Activated CD8-positive, alpha-beta T cell treated with anti-CD3 and anti-CD28 coated beads for 36 hours (primary cell): ENCODE results near the gene ADAMTS2. TPM values are rescaled to one million over a fixed set of nuclear protein-coding genes. Genes with fewer than 3 reads are reported as not detected.

ENCODE experiments used
- ATAC-seq: fragments of 200-7000 bp; cut with Tn5 transposase; one replicate; pipeline ENCODE4 v1.10.0; 2021; ENCODE audit warnings: mild to moderate bottlenecking, moderate library complexity
- CTCF ChIA-PET: fragments of 350-600 bp; sonication (Branson Sonifier 250); formaldehyde crosslinking; loops from one replicate; lab custom pipeline; 2021; ENCODE audit warnings: antibody characterized with exemption; lab: Charles Lee
- POLR2A ChIA-PET: fragments of 350-600 bp; sonication (Branson Sonifier 250); formaldehyde crosslinking; loops from one replicate; lab custom pipeline; 2021; ENCODE audit warnings: antibody characterized with exemption; lab: Charles Lee
- DNase-seq: peaks from one replicate; pipeline ENCODE4 v3.0.0-alpha.2; 2020
- H3K27ac Mint-ChIP-seq: one replicate; pipeline ENCODE4 v1.8.0; 2021; ENCODE audit warnings: mild to moderate bottlenecking, mixed read lengths
- H3K27me3 Mint-ChIP-seq: one replicate; pipeline ENCODE4 v1.8.0; 2021; ENCODE audit warnings: mixed read lengths
- H3K36me3 Mint-ChIP-seq: one replicate; pipeline ENCODE4 v1.8.0; 2021; ENCODE audit warnings: low read depth, mixed read lengths
- H3K4me1 Mint-ChIP-seq: one replicate; pipeline ENCODE4 v1.8.0; 2021; ENCODE audit warnings: low read depth, mixed read lengths
- H3K4me3 Mint-ChIP-seq: one replicate; pipeline ENCODE4 v1.8.0; 2021; ENCODE audit warnings: mild to moderate bottlenecking, moderate library complexity, mixed read lengths
- H3K9me3 Mint-ChIP-seq: one replicate; pipeline ENCODE4 v1.8.0; 2021; ENCODE audit warnings: mixed read lengths
- intact Hi-C: fragments of 100-400 bp; cut with micrococcal nuclease; formaldehyde crosslinking; loops from one replicate; pipeline ENCODE4 v1.10.0; 2022
- total RNA-seq, 2 experiments: library from RNA; stranded (reverse); gene quantifications; one replicate each; pipeline ENCODE4 v1.2.3, GENCODE V29; 2021
- TF ChIP-seq, protein P1 (sequence below): fragments of 200-600 bp; IDR thresholded peaks from one replicate; pipeline ENCODE4 v1.8.0; 2022; ENCODE audit warnings: antibody characterized with exemption, mild to moderate bottlenecking

The ADAMTS2 gene
- total RNA-seq, 2 experiments from 2014 or later = not detected

DNA sequence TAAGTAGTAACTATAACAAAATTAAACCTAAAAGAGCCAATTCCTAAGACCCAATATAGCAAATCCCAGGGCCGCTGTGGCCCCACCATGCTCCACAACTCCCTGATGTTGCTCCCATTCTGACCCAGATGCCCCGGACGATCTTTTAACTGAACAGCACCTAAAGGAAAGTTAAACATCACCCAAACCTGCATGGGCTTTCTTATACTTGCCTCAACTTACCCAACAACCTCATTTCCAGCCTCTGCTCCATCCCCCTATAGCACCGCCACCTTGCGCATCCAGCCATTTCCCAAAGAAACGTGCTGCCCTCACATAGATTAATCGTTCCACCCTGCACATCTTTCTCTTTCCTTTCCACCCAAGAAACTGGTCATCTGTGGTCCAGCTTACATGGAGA lies 230.5 kb downstream of the ADAMTS2 start:
- no peak for ATAC-seq
- Mint-ChIP-seq H3K4me1 (no peaks in the 10 kb centered on the region), H3K9me3 (peaks cover 29% of the 10 kb centered on the region), H3K27me3 (no peaks in the 10 kb centered on the region), H3K36me3 (no peaks in the 10 kb centered on the region), H3K4me3 (no peak overlapping the region), H3K27ac (no peak overlapping the region)
- POLR2A ChIA-PET = interaction anchor here (0.6 kb wide), 1 partner anchor 178 kb away, joined by 3 read pairs; no protein-coding TSS in a partner anchor
- CTCF ChIA-PET = no interaction called here
- intact Hi-C loops = no loop called here
- TF ChIP-seq, protein P1, sequence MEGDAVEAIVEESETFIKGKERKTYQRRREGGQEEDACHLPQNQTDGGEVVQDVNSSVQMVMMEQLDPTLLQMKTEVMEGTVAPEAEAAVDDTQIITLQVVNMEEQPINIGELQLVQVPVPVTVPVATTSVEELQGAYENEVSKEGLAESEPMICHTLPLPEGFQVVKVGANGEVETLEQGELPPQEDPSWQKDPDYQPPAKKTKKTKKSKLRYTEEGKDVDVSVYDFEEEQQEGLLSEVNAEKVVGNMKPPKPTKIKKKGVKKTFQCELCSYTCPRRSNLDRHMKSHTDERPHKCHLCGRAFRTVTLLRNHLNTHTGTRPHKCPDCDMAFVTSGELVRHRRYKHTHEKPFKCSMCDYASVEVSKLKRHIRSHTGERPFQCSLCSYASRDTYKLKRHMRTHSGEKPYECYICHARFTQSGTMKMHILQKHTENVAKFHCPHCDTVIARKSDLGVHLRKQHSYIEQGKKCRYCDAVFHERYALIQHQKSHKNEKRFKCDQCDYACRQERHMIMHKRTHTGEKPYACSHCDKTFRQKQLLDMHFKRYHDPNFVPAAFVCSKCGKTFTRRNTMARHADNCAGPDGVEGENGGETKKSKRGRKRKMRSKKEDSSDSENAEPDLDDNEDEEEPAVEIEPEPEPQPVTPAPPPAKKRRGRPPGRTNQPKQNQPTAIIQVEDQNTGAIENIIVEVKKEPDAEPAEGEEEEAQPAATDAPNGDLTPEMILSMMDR = no peak
- no peak for DNase-seq

DNA sequence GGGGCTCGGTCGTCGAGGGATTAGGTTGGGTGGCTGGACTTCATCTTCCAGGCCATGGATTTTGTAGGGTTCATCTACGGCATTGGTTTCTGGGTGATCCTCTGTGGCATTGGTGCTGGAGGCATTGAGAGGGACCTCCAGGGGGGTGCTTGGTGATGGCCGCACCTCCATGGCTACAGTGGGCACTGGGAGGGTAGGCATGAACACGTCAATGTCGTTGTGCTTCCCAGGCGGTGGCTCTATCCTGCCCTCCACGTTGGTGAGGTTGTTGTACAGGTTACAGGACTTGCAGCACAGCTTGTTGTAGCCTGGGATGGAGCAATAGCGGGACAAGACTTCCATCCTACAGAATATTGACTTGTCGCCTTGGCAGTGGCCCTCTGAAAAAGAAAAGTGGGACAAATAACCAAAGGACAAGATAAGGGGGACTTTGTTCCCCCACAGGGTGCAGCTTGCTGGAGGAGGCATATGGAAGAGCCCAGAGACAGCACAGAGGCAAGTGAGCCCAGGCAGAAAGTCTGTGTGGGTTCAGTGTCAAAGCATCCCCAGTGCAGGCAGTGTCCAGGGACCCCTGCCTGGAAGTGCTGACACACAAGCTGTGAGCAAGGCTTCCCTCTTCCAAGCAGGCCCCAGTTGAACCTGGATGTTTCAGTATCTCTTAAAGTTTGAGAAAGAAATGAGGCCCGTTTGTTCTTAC lies 231.2 kb downstream of the ADAMTS2 start:
- Mint-ChIP-seq H3K9me3 (peaks cover 33% of the 10 kb centered on the region), H3K36me3 (no peaks in the 10 kb centered on the region), H3K27ac (no peak overlapping the region), H3K4me1 (no peaks in the 10 kb centered on the region), H3K27me3 (no peaks in the 10 kb centered on the region), H3K4me3 (no peak overlapping the region)
- ATAC-seq = no peak
- no peak for DNase-seq
- intact Hi-C loops = no loop called here
- ChIA-PET POLR2A (no interaction called here), CTCF (no interaction called here)
- TF ChIP-seq, protein P1 = no peak

DNA sequence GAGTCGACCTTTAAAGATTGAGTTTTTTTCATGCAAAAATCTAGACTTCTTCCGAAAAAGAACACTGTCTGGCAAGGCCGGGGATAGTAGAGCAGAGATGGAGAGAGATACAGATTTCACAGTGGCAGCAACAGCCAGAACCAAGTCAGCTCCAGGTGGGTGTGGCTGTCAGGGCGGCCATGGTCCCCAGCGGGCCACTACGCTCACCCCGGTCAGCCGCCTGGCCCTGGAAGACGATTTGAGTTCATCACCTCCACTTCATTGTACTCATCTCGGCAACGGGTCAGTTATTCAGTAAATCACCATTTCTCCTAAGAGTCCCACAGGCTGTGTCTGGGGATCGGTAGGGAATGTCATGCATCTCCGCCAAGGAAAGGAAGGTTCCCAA lies 232.1 kb downstream of the ADAMTS2 start:
- TF ChIP-seq, protein P1 = no peak
- H3K27me3 Mint-ChIP-seq = no peaks in the 10 kb centered on the region
- H3K36me3 Mint-ChIP-seq = no peaks in the 10 kb centered on the region
- peaks cover 36% of the 10 kb centered on the region for H3K9me3 Mint-ChIP-seq
- DNase-seq = no peak
- intact Hi-C loops = no loop called here
- H3K4me3 Mint-ChIP-seq = no peak overlapping the region
- H3K4me1 Mint-ChIP-seq = no peaks in the 10 kb centered on the region
- no peak for ATAC-seq
- ChIA-PET POLR2A (no interaction called here), CTCF (no interaction called here)
- H3K27ac Mint-ChIP-seq = no peak overlapping the region

DNA sequence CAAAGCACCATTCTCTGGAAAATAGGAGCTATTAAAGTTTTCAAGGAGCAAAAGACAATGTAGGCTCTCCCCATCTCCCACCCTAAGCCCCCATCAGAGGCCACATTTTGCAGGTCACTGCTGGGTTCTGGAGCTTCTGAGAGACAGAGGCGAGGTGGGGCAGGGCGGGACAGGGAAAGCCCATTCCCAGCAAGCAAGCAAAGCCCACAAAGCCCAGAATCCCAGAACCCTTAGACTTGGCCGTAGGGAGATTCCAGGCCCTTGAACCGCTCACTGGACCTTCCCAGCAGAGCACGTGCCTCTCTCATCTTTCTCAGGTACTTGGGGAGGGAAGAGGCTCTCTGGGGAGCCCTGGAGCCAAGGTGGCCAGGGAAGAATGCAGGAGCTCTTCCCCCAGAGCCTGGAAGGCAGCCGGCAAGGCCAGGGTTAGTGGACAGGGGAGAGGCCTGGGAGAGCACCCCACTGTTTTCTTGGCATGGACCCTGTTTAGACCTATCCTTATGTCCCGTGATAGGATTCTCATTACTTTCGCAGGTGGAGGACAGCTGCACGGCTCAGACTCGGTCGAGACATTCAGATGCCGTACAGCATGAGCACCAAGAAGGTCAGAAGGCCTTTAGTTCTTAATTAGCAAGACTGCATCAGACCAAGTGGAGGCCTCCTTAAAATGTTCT lies 232.7 kb downstream of the ADAMTS2 start:
- H3K4me3 Mint-ChIP-seq = no peak overlapping the region
- no peaks in the 10 kb centered on the region for H3K36me3 Mint-ChIP-seq
- TF ChIP-seq, protein P1 = no peak
- DNase-seq (no peak), ATAC-seq (no peak)
- H3K9me3 Mint-ChIP-seq = peaks cover 38% of the 10 kb centered on the region
- ChIA-PET CTCF (no interaction called here), POLR2A (no interaction called here)
- no peak overlapping the region for H3K27ac Mint-ChIP-seq
- H3K27me3 Mint-ChIP-seq = no peaks in the 10 kb centered on the region
- intact Hi-C loops = no loop called here
- no peaks in the 10 kb centered on the region for H3K4me1 Mint-ChIP-seq
